T-cell (primary cell): ENCODE measurements around the gene MUC4. TPM values are rescaled to one million over a fixed set of nuclear protein-coding genes. Genes with fewer than 3 reads are reported as not detected.
"Not testable (repeated sequence)": the region's sequence is repeated elsewhere in the genome, so short reads cannot be mapped to it uniquely, and the experiment has no call there.

Experiments
- ATAC-seq, 4 experiments: fragments of 200-7000 bp in 3 of 4; fragments of 150-1000 bp in 1 of 4; cut with Tn5 transposase; replicated peaks in 1 of 4; 1 replicate in 3 of 4; 2 replicates in 1 of 4; pipeline ENCODE4 v1.10.0; 2021; ENCODE audit warnings: moderate library complexity in 3 of 4, mild to moderate bottlenecking in 2 of 4, moderate number of reproducible peaks in 1 of 4
- CTCF ChIA-PET, 2 donors: fragments of 300-600 bp; sonication (Branson Sonifier 250); formaldehyde crosslinking; loops; one replicate each; lab custom pipeline; 2022; ENCODE audit warnings: antibody characterized with exemption in 2 of 2; lab: Charles Lee
- POLR2A ChIA-PET, 2 donors: fragments of 300-600 bp; sonication (Branson Sonifier 250); formaldehyde crosslinking; loops; one replicate each; lab custom pipeline; 2022; ENCODE audit warnings: antibody characterized with exemption in 2 of 2; lab: Charles Lee
- DNase-seq, 35 experiments: peaks; one replicate each; pipeline versions ENCODE4 v3.0.0 to v3.0.0-alpha.2; 2013 to 2023
- H3K27ac ChIP-seq: one replicate; pipeline ENCODE4 v1.5.1; 2013; ENCODE audit warnings: low read length
- H3K27me3 ChIP-seq, 2 experiments: replicated peaks in 1 of 2; 1 replicate in 1 of 2; 2 replicates in 1 of 2; pipeline versions ENCODE4 v1.6.1 to v1.7.0; 2013; ENCODE audit warnings: low read length in 1 of 2, mixed read lengths in 1 of 2; ENCODE audit not compliant: control insufficient read depth in 2 of 2, insufficient read depth in 2 of 2; ENCODE audit errors: extremely low read depth in 1 of 2
- H3K36me3 ChIP-seq, 2 donors: 1 replicate in 1 of 2; 2 replicates in 1 of 2; pipeline versions ENCODE4 v1.6.1 to v1.7.0; 2013; ENCODE audit warnings: low read length in 1 of 2; ENCODE audit not compliant: control insufficient read depth in 2 of 2, insufficient read depth in 1 of 2; ENCODE audit errors: extremely low read depth in 1 of 2
- H3K4me1 ChIP-seq, 2 experiments: 1 replicate in 1 of 2; 2 replicates in 1 of 2; pipeline versions ENCODE4 v1.6.1 to v1.7.0; 2013; ENCODE audit warnings: low read length in 2 of 2, mixed read lengths in 1 of 2; ENCODE audit not compliant: insufficient read depth in 2 of 2, control insufficient read depth in 1 of 2; ENCODE audit errors: extremely low read depth in 1 of 2
- H3K4me3 ChIP-seq, 2 donors: 1 replicate in 1 of 2; 2 replicates in 1 of 2; pipeline versions ENCODE4 v1.5.1 to v1.7.0; 2013; ENCODE audit warnings: mild to moderate bottlenecking in 2 of 2, low read length in 1 of 2, moderate library complexity in 1 of 2; ENCODE audit not compliant: control insufficient read depth in 1 of 2; ENCODE audit errors: extremely low read depth in 1 of 2
- H3K9me3 ChIP-seq: 2 replicates; pipeline ENCODE4 v1.7.0; 2013
- H3K27ac Mint-ChIP-seq, 2 donors: one replicate each; pipeline ENCODE4 v1.8.0; 2020 to 2021; ENCODE audit warnings: mild to moderate bottlenecking in 2 of 2, mixed read lengths in 2 of 2
- H3K27me3 Mint-ChIP-seq, 2 donors: one replicate each; pipeline ENCODE4 v1.8.0; 2021 to 2022; ENCODE audit warnings: mixed read lengths in 2 of 2
- H3K36me3 Mint-ChIP-seq: one replicate; pipeline ENCODE4 v1.8.0; 2021; ENCODE audit warnings: mixed read lengths
- H3K4me1 Mint-ChIP-seq, 3 donors: one replicate each; pipeline ENCODE4 v1.8.0; 2020 to 2022; ENCODE audit warnings: mixed read lengths in 3 of 3, mild to moderate bottlenecking in 1 of 3
- H3K4me3 Mint-ChIP-seq, 3 donors: one replicate each; pipeline ENCODE4 v1.8.0; 2020 to 2022; ENCODE audit warnings: mild to moderate bottlenecking in 3 of 3, mixed read lengths in 3 of 3, moderate library complexity in 3 of 3
- H3K9me3 Mint-ChIP-seq, 3 donors: one replicate each; pipeline ENCODE4 v1.8.0; 2020 to 2022; ENCODE audit warnings: mixed read lengths in 3 of 3
- WGBS: methylation state at CpG from one replicate; pipeline ENCODE4 v1.1.5; 2013; ENCODE audit warnings: missing lambda C conversion rate; ENCODE audit not compliant: insufficient coverage; 5-methylcytosine and 5-hydroxymethylcytosine counted together
- total RNA-seq, 35 experiments: library from RNA in 6 of 35; stranded (reverse) in 6 of 35; fragments of 120-200 nt in 1 of 35; gene quantifications; one replicate each; pipeline versions ENCODE4 v1.2.1 to v1.2.4 and lab custom pipeline; 2013 to 2026

MUC4 gene
- total RNA-seq, 5 donors from 2014 or later (not counting 1 experiment from before 2014, with no cell fraction given): 0.03 to 0.16 (median 0.05) TPM; not detected in 1

- H3K27me3 ChIP-seq: peaks cover 0 to 2% of the 10 kb centered on the region in 2 experiments
- H3K4me3 ChIP-seq: no peak overlapping the region
- WGBS: 88% methylated on average over 6 of the region's 6 CpGs
- no peaks in the 10 kb centered on the region for H3K9me3 ChIP-seq
- Mint-ChIP-seq H3K9me3 (no peaks in the 10 kb centered on the region), H3K36me3 (peaks cover 45% of the 10 kb centered on the region), H3K4me1 (peaks cover 0 to 4% (median 4%) of the 10 kb centered on the region in 3 donors), H3K27me3 (no peaks in the 10 kb centered on the region), H3K27ac (no peak overlapping the region), H3K4me3 (no peak overlapping the region)
- DNase-seq (no peak), ATAC-seq (no peak)
- no peak overlapping the region for H3K27ac ChIP-seq
- no peaks in the 10 kb centered on the region for H3K4me1 ChIP-seq
- CTCF ChIA-PET: interaction anchor here in 1 of 2 donors (0.6 kb wide), 2 partner anchors 29 to 507 kb away, joined by 3 to 4 read pairs; no protein-coding TSS in a partner anchor
- POLR2A ChIA-PET: interaction anchor here in 1 of 2 donors (0.6 kb wide), 1 partner anchor 688 kb away, joined by 5 read pairs; no protein-coding TSS in a partner anchor
- peaks cover 4 to 24% of the 10 kb centered on the region in 2 donors for H3K36me3 ChIP-seq
Observed at GRCh38 chr3:195714380-195715011, 97.2 kb downstream of the MUC4 start.

DNA sequence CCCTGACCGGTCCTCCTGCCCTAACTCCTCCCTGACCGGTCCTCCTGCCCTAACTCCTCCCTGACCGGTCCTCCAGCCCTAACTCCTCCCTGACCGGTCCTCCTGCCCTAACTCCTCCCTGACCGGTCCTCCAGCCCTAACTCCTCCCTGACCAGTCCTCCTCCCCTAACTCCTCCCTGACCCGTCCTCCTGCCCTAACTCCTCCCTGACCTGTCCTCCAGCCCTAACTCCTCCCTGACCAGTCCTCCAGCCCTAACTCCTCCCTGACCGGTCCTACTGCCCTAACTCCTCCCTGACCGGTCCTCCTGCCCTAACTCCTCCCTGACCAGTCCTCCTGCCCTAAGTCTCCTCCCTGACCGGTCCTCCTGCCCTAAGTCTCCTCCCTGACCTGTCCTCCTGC lies 98.6 kb downstream of the MUC4 start:
- H3K36me3 Mint-ChIP-seq: peaks cover 57% of the 10 kb centered on the region
- H3K9me3 ChIP-seq, H3K4me3 Mint-ChIP-seq, POLR2A ChIA-PET, H3K9me3 Mint-ChIP-seq, H3K27me3 Mint-ChIP-seq, H3K27ac Mint-ChIP-seq, H3K27ac ChIP-seq, CTCF ChIA-PET, H3K27me3 ChIP-seq, H3K4me3 ChIP-seq, H3K4me1 ChIP-seq, DNase-seq, H3K4me1 Mint-ChIP-seq, ATAC-seq: not testable (repeated sequence)
- H3K36me3 ChIP-seq: peaks cover 4 to 37% of the 10 kb centered on the region in 2 donors
- WGBS: 17% methylated on average over 5 of the region's 9 CpGs

DNA sequence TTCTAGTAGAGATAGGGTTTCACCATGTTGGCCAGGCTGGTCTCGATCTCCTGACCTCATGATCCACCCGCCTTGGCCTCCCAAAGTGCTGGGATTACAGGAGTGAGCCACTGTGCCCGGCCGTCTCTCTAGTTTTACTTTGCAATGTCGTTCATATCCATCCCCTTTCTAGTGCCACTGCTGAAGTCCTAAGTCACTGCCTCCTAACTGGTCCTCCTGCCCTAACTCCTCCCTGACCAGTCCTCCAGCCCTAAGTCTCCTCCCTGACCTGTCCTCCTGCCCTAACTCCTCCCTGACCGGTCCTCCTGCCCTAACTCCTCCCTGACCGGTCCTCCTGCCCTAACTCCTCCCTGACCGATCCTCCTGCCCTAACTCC lies 99.2 kb downstream of the MUC4 start:
- H3K27me3 Mint-ChIP-seq, H3K9me3 ChIP-seq, H3K27ac ChIP-seq, H3K9me3 Mint-ChIP-seq, H3K4me1 Mint-ChIP-seq, POLR2A ChIA-PET, H3K4me3 Mint-ChIP-seq, CTCF ChIA-PET, H3K27me3 ChIP-seq, H3K4me1 ChIP-seq, ATAC-seq, DNase-seq, H3K4me3 ChIP-seq, H3K27ac Mint-ChIP-seq: not testable (repeated sequence)
- WGBS: 65% methylated on average over 8 of the region's 8 CpGs
- H3K36me3 ChIP-seq: peaks cover 4 to 37% of the 10 kb centered on the region in 2 donors
- H3K36me3 Mint-ChIP-seq: peaks cover 57% of the 10 kb centered on the region

DNA sequence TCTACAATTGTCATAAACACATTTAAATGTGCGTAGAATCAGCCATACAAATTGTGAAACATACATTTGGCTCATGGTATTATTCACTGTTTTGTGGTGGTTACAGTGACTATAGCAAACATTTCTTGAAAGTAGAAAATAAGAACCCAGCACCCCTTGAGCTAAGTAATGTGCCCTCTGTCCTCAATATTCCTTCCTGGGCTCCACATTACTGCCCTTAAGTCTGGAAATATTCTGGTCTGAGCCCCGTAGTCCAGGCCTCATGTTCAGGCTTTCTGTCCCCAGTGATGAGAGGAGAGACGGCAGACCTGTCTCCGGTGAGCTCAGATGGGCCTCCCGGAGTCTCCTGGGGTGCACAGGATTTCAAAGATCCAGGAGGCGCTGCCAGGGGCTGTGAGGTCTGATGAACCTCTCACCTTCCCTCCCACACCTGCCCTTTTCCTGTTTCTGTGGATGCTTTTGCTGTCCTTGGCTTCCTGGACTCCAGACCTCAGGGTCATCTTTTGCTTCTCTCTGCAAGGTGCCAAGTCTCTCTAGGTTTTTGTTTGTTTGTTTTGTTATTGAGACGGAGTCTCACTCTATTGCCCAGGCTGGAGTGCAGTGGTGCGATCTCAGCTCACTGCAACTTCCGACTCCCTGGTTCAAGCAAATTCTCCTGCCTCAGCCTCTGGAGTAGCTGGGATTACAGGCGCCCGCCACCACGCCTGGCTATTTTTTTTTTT lies 99.8 kb downstream of the MUC4 start:
- Mint-ChIP-seq H3K36me3 (peaks cover 57% of the 10 kb centered on the region), H3K4me3 (no peak overlapping the region), H3K4me1 (peaks cover 0 to 4% (median 4%) of the 10 kb centered on the region in 3 donors), H3K9me3 (no peaks in the 10 kb centered on the region), H3K27me3 (no peaks in the 10 kb centered on the region), H3K27ac (no peak overlapping the region)
- H3K4me1 ChIP-seq: no peaks in the 10 kb centered on the region
- no peak overlapping the region for H3K4me3 ChIP-seq
- 86% methylated on average over 11 of the region's 12 CpGs for WGBS
- ATAC-seq: peak in 1 of 4 experiments; percentile 44
- H3K27me3 ChIP-seq: peaks cover 0 to 2% of the 10 kb centered on the region in 2 experiments
- POLR2A ChIA-PET: no interaction called here
- no peak for DNase-seq
- CTCF ChIA-PET: interaction anchor here in 1 of 2 donors (0.6 kb wide), 1 partner anchor 36 kb away, joined by 4 read pairs; no protein-coding TSS in a partner anchor
- peaks cover 4 to 37% of the 10 kb centered on the region in 2 donors for H3K36me3 ChIP-seq
- no peaks in the 10 kb centered on the region for H3K9me3 ChIP-seq
- no peak overlapping the region for H3K27ac ChIP-seq

DNA sequence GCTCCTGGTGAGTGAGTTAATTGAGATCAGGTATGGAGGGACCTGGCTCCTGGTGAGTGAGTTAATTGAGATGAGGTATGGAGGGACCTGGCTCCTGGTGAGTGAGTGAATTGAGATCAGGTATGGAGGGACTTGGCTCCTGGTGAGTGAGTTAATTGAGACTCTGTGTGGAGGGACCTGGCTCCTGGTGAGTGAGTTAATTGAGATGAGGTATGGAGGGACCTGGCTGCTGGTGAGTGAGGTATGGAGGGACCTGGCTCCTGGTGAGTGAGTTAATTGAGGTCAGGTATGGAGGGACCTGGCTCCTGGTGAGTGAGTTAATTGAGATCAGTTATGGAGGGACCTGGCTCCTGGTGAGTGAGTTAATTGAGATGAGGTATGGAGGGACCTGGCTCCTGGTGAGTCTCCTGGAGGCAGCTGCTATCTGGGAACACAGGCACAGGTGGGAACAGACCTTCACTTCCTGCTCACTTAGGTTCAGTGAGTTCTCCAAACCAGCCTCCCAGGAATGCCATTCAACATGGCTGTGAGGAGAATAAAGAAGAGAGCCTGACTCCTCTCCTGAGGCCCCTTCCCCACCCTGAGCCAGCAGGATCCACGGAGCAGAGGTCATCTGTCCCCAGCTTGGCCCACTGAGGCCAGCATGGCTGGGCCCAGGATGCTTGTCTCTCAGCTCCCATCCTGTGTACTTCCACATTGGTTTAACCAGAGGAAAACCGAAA lies 100.5 kb downstream of the MUC4 start:
- H3K4me3 ChIP-seq, H3K27me3 ChIP-seq, POLR2A ChIA-PET, H3K27me3 Mint-ChIP-seq, H3K4me1 ChIP-seq, H3K4me3 Mint-ChIP-seq, DNase-seq, H3K4me1 Mint-ChIP-seq, CTCF ChIA-PET, H3K9me3 ChIP-seq, H3K9me3 Mint-ChIP-seq, H3K27ac Mint-ChIP-seq, H3K27ac ChIP-seq: not testable (repeated sequence)
- peaks cover 4 to 37% of the 10 kb centered on the region in 2 donors for H3K36me3 ChIP-seq
- H3K36me3 Mint-ChIP-seq: peaks cover 57% of the 10 kb centered on the region
- peak in 1 of 4 experiments; percentile 23 for ATAC-seq
- 89% methylated on average over 1 of the region's 2 CpGs for WGBS

DNA sequence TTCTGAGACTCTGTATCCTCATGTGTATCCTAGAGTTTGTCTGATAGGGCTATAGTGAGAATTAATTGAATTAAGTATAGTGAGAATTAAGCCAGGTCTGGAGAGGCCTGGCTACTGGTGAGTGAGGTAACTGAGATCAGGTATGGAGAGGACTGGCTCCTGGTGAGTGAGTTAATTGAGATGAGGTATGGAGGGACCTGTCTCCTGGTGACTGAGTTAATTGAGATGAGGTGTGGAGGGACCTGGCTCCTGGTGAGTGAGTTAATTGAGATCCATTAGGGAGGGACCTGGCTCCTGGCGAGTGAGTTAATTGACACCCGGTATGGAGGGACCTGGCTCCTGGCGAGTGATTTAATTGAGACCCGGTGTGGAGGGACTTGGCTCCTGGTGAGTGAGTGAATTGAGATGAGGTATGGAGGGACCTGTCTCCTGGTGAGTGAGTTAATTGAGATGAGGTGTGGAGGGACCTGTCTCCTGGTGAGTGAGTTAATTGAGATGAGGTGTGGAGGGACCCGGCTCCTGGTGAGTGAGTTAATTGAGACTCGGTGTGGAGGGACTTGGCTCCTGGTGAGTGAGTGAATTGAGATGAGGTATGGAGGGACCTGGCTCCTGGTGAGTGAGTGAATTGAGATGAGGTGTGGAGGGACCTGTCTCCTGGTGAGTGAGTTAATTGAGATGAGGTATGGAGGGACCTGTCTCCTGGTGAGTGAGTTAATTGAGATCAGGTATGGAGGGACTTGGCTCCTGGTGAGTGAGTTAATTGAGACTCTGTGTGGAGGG lies 101.4 kb downstream of the MUC4 start:
- DNase-seq, H3K27me3 ChIP-seq, H3K4me1 ChIP-seq, H3K4me3 Mint-ChIP-seq, CTCF ChIA-PET, H3K27ac ChIP-seq, H3K27ac Mint-ChIP-seq, H3K9me3 Mint-ChIP-seq, H3K9me3 ChIP-seq, POLR2A ChIA-PET, ATAC-seq, H3K27me3 Mint-ChIP-seq, H3K4me1 Mint-ChIP-seq, H3K4me3 ChIP-seq: not testable (repeated sequence)
- 65% methylated on average over 6 of the region's 6 CpGs for WGBS
- peaks cover 47% of the 10 kb centered on the region for H3K36me3 Mint-ChIP-seq
- peaks cover 4 to 32% of the 10 kb centered on the region in 2 donors for H3K36me3 ChIP-seq
